ENCODE data around the gene AP1M1. TPM values are rescaled to one million over a fixed set of nuclear protein-coding genes. Genes with fewer than 3 reads are reported as not detected.

Gene AP1M1
- total RNA-seq, 1 experiment from 2014 or later = 52.8 TPM

DNA sequence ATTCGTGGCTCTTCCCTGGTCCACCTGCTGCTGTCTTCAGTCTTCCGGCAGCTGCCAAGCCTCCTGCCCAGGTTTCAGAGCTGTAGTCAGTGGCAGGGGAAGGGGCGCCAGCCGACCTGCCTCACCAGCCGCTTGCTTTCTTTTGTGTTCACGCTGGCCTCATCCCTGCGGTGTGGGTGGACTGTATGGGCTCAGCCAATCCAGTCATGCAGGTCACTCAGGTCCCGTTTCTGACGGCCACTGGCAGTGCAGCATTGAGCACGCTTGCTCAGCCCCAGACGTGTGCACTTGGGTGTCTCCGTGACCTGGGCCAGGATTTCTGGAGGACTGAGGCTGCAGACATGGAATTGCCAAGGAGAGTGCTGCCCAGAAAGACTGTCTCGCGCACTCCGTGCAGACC is 26.0 kb downstream of the AP1M1 start:
- peaks cover 5% of the 10 kb centered on the region; the same call in 1 of the 2 replicates for H3F3A ChIP-seq (ENCODE audit: insufficient read depth, low read depth)
- intact Hi-C loops (cut with micrococcal nuclease; ENCODE audit: unreplicated experiment) = no loop called here
- no peak for DNase-seq
- H2AFZ ChIP-seq = no peak overlapping the region
- H3K4me1 ChIP-seq (replicated peaks; ENCODE audit: insufficient read depth) = no peaks in the 10 kb centered on the region
- H3K27me3 ChIP-seq (ENCODE audit: insufficient read depth, low read depth) = no peaks in the 10 kb centered on the region
- no TSS peak for BruUV-seq (replicated peaks)
- peaks cover 32% of the 10 kb centered on the region for H3K9me3 ChIP-seq (ENCODE audit: insufficient read depth, low read depth)
- no peaks in the 10 kb centered on the region for H4K20me1 ChIP-seq (ENCODE audit: insufficient read depth)
- TF ChIP-seq EZH2 (IDR thresholded peaks at IDR 0.05; ENCODE audit: low read depth) = no peak
- TF ChIP-seq CTCF (conservative IDR thresholded peaks at IDR 0.05) = no peak
- H3K36me3 ChIP-seq (ENCODE audit: low read depth) = peaks cover 38% of the 10 kb centered on the region
- no peaks in the 10 kb centered on the region for H3K9me2 ChIP-seq (ENCODE audit: insufficient read depth)
- no peak overlapping the region for H3K4me2 ChIP-seq
- H3K27ac ChIP-seq = no peak overlapping the region
- POLR2A ChIA-PET (ENCODE audit: unreplicated experiment) = no interaction called here
- H3K4me3 ChIP-seq = no peak overlapping the region
- CTCF ChIA-PET = no interaction called here
- no peaks in the 10 kb centered on the region for H3K79me2 ChIP-seq (ENCODE audit: low read depth)

GRCh38 chr19:16224293-16225045 is 26.8 kb downstream of the AP1M1 start:
- Histone ChIP-seq H3F3A (ENCODE audit: insufficient read depth, low read depth) (peaks cover 5% of the 10 kb centered on the region; the same call in 1 of the 2 replicates), H3K9me2 (ENCODE audit: insufficient read depth) (no peaks in the 10 kb centered on the region), H3K27ac (no peak overlapping the region), H3K36me3 (ENCODE audit: low read depth) (peaks cover 33% of the 10 kb centered on the region), H4K20me1 (ENCODE audit: insufficient read depth) (no peaks in the 10 kb centered on the region), H3K9me3 (ENCODE audit: insufficient read depth, low read depth) (peaks cover 24% of the 10 kb centered on the region), H3K27me3 (ENCODE audit: insufficient read depth, low read depth) (no peaks in the 10 kb centered on the region), H3K4me3 (no peak overlapping the region), H3K4me2 (no peak overlapping the region), H3K79me2 (ENCODE audit: low read depth) (no peaks in the 10 kb centered on the region), H3K4me1 (replicated peaks; ENCODE audit: insufficient read depth) (no peaks in the 10 kb centered on the region), H2AFZ (no peak overlapping the region)
- intact Hi-C loops (cut with micrococcal nuclease; ENCODE audit: unreplicated experiment) = no loop called here
- DNase-seq = no peak
- CTCF ChIA-PET = interaction anchor here (0.6 kb wide), 1 partner anchor 159 kb away, joined by 3 read pairs; no protein-coding TSS in a partner anchor
- no TSS peak for BruUV-seq (replicated peaks)
- TF ChIP-seq EZH2 (IDR thresholded peaks at IDR 0.05; ENCODE audit: low read depth) (no peak), CTCF (conservative IDR thresholded peaks at IDR 0.05) (no peak)
- POLR2A ChIA-PET (ENCODE audit: unreplicated experiment) = no interaction called here

- H4K20me1 ChIP-seq (ENCODE audit: insufficient read depth) = no peaks in the 10 kb centered on the region
- H3F3A ChIP-seq (ENCODE audit: insufficient read depth, low read depth) = peaks cover 5% of the 10 kb centered on the region; the same call in 1 of the 2 replicates
- intact Hi-C loops (cut with micrococcal nuclease; ENCODE audit: unreplicated experiment) = no loop called here
- BruUV-seq (replicated peaks) = no TSS peak
- H3K27me3 ChIP-seq (ENCODE audit: insufficient read depth, low read depth) = no peaks in the 10 kb centered on the region
- TF ChIP-seq CTCF (conservative IDR thresholded peaks at IDR 0.05) (no peak), EZH2 (IDR thresholded peaks at IDR 0.05; ENCODE audit: low read depth) (no peak)
- peaks cover 24% of the 10 kb centered on the region for H3K36me3 ChIP-seq (ENCODE audit: low read depth)
- no peak overlapping the region for H2AFZ ChIP-seq
- no peaks in the 10 kb centered on the region for H3K79me2 ChIP-seq (ENCODE audit: low read depth)
- DNase-seq = no peak
- no peaks in the 10 kb centered on the region for H3K9me2 ChIP-seq (ENCODE audit: insufficient read depth)
- no peaks in the 10 kb centered on the region for H3K4me1 ChIP-seq (replicated peaks; ENCODE audit: insufficient read depth)
- no peak overlapping the region for H3K4me3 ChIP-seq
- no peak overlapping the region for H3K4me2 ChIP-seq
- ChIA-PET POLR2A (ENCODE audit: unreplicated experiment) (no interaction called here), CTCF (no interaction called here)
- peaks cover 14% of the 10 kb centered on the region for H3K9me3 ChIP-seq (ENCODE audit: insufficient read depth, low read depth)
- no peak overlapping the region for H3K27ac ChIP-seq
These were observed 27.8 kb downstream of the AP1M1 start for GRCh38 chr19:16225279-16226183.

Measured in PC-9 (cell line).